GM12891 (cell line): ENCODE results near the gene OR8B4.
"Not testable (repeated sequence)": the region's sequence is repeated elsewhere in the genome, so short reads cannot be mapped to it uniquely, and the experiment has no call there.

Source experiments
- DNase-seq: peaks from one replicate; pipeline ENCODE4 v3.0.0; 2011; ENCODE audit warnings: low spot score; ENCODE audit not compliant: insufficient read length
- FAIRE-seq: peaks from 2 replicates; lab custom pipeline; 2011; peaks lifted over from hg19 to GRCh38; lab: Jason Lieb, UNC
- PAX5 ChIP-seq: IDR thresholded peaks from 2 replicates; pipeline ENCODE4 v1.6.1; 2011; ENCODE audit warnings: low read length, moderate library complexity, mild to moderate bottlenecking; ENCODE audit not compliant: insufficient read depth, severe bottlenecking
- POLR2A ChIP-seq: IDR thresholded peaks from 2 replicates; pipeline ENCODE4 v1.6.1; 2011; ENCODE audit warnings: low read depth, low read length, control low read depth
- POLR2AphosphoS5 ChIP-seq: IDR thresholded peaks from 2 replicates; pipeline ENCODE4 v1.6.1; 2011; ENCODE audit warnings: low read depth, low read length, control low read depth
- POU2F2 ChIP-seq: IDR thresholded peaks from 2 replicates; pipeline ENCODE4 v1.6.1; 2011; ENCODE audit warnings: low read depth, mild to moderate bottlenecking, control low read depth, low read length, moderate library complexity
- SPI1 ChIP-seq: IDR thresholded peaks from 2 replicates; pipeline ENCODE4 v1.6.1; 2011; ENCODE audit warnings: low read depth, low read length, control low read depth
- TAF1 ChIP-seq: IDR thresholded peaks from 2 replicates; pipeline ENCODE4 v1.6.1; 2011; ENCODE audit warnings: low read depth, low read length, control low read depth

Gene OR8B4

DNA sequence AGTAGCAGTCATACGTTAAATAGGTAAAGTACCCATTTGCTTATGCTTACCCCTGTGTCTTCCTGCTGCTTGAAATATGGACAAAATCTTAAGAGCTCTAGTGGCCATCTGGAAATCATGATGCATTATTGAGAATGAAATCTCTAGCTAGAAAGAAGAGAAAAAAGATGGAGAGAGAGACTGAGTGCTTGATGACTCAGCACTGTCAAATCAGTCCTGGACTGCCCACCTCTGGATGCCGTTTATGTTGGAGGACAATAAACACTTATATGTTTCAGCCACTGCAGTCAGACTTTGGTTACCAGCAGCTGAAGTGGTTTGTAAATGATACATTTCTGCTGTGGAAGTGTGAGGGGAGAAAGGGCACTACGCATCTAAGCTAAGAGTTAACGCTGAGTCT is 3.6 kb downstream of the OR8B4 start:
- no peak for FAIRE-seq
- DNase-seq, result no peak
- TF ChIP-seq POLR2AphosphoS5 (no peak), POU2F2 (no peak), PAX5 (no peak), POLR2A (no peak), SPI1 (no peak), TAF1 (no peak)

DNA sequence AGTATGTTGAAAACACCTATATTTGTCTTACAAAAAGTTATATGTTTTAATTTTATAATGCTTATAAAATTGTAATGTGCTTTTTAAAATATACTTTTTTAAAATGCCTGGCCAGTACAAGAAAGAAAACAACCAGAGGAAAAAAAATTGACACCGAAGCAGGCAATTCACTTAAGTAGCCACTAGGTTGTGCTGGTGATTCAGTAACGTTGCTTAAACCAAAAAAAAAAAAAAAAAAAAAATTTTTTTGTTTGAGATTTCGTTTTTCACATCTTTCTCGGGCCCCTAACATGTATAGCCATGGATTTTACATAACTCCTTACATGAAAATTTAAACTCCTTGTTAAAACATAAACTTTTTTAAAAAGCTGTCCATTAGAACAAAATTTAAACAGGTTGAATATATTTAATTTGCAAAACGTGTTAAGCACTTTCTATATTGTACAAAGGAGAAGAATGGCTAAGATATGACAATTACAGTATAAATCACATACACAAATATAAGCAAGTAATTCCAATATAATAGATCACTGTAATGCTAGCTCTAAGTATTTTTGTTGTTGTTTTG is 9.2 kb downstream of the OR8B4 start:
- FAIRE-seq, result no peak
- no peak for TF ChIP-seq TAF1
- no peak for TF ChIP-seq PAX5
- no peak for TF ChIP-seq SPI1
- TF ChIP-seq POLR2A, result no peak
- no peak for TF ChIP-seq POLR2AphosphoS5
- TF ChIP-seq POU2F2, result no peak
- no peak for DNase-seq

DNA sequence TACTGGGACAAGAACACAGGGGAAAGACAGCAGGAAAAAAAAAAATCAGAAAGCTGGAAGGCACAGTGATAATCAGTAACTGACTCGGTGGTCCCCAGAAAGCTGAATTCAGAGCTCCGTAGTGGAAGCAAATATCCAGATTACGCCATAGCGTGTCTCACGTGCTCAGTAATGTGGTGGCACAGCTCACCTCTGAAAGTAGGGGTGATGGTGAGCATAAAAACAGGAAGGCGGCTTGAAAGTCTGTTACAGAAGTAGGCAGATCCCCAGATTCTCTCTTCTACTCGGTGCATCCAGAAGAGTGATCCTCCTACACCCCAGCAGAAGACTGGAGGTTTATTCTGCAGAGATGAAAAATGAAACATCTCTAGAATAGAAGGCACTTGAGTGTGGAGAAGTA is 14.8 kb downstream of the OR8B4 start:
- DNase-seq (no peak), FAIRE-seq (no peak)
- TF ChIP-seq TAF1 (no peak), POLR2AphosphoS5 (no peak), POLR2A (no peak), POU2F2 (no peak), SPI1 (no peak), PAX5 (no peak)

DNA sequence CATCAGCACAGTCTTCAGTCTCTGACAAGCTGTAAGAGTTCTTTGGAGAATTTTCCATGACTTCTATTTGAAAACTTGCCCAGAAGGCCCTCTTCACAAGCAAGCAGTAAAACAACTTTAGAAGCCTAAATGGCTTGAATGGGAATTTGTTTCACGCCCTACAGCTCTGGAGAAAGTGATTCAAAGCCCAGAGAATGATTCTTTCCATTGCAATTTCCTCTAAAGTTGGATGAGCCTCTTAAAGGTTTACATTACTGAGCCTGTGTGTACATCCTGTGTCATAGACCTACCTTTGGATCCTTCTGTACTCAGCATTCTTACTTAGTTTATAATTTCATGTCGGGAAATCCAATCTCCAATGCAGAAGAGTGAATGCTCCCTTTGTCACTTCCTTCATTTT is 19.1 kb downstream of the OR8B4 start:
- no peak for DNase-seq
- no peak for FAIRE-seq
- no peak for TF ChIP-seq TAF1
- TF ChIP-seq POLR2A, result no peak
- no peak for TF ChIP-seq SPI1
- TF ChIP-seq PAX5, result no peak
- TF ChIP-seq POU2F2, result no peak
- TF ChIP-seq POLR2AphosphoS5, result no peak

DNA sequence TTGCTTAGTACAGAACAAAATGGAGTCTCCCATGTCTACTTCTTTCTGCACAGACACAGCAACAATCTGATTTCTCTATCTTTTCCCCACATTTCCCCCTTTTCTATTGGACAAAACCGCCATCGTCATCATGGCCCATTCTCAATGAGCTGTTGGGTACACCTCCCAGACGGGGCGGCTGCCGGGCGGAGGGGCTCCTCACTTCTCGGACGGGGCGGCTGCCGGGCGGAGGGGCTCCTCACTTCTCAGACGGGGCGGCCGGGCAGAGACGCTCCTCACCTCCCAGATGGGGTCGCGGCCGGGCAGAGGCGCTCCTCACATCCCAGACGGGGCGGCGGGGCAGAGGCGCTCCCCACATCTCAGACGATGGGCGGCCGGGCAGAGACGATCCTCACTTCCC is 21.5 kb downstream of the OR8B4 start:
- DNase-seq, FAIRE-seq: not testable (repeated sequence)

DNA sequence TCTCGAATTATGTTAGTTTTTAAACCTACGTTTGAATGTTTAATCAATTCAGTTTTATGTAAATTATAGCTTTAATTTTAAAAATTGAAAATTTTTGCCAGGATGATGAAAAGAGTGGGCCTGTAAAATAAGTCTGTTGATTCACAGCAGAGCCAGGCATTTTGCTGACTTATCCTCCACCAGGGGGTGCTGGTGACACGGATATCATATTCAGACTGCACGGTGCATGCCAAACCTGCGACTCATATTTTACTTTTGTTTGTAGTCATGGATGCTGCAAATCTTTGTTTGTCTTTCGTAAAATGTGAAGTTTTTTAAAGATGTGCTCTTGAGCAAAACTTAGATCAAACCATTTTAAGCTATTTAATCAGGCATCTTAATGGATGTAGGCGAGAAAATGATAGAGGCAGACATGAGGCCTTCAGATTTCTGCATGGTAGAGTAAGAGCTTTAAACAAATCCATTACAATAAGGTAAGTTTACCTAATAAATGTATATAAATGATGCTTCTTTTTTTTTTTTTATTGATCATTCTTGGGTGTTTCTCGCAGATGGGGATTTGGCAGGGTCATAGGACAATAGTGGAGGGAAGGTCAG is 22.2 kb downstream of the OR8B4 start:
- FAIRE-seq (peak; percentile 80), DNase-seq (peak; percentile 39)
- TF ChIP-seq POLR2A, result no peak
- TF ChIP-seq SPI1, result no peak
- no peak for TF ChIP-seq TAF1
- no peak for TF ChIP-seq POU2F2
- TF ChIP-seq PAX5, result no peak
- TF ChIP-seq POLR2AphosphoS5, result no peak

DNA sequence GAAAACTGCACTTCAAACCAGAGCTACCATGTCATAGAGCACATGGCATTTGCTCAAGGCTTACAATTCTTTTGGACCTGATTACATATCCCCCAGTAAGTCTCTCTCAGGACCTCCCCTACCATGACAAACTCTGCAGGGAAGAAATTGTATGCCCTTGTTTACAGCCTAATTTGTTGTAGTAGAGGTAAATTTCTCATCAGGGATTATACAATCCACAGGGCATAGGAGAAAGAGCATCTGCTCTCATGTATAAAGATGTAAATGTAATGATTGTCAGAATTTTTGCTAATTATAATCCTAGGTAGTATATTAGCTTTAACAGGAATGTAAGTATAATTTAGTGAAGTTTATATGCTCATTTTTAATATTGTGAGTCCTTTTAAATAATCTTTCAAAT is 25.7 kb downstream of the OR8B4 start, which contains the start of gene OR8B3:
OR8B3 (minus strand) TSS at position 101 of the 400 bp plus-strand sequence. CDS start 1,673 bp downstream, outside the sequence.
- FAIRE-seq (no peak), DNase-seq (no peak)

DNA sequence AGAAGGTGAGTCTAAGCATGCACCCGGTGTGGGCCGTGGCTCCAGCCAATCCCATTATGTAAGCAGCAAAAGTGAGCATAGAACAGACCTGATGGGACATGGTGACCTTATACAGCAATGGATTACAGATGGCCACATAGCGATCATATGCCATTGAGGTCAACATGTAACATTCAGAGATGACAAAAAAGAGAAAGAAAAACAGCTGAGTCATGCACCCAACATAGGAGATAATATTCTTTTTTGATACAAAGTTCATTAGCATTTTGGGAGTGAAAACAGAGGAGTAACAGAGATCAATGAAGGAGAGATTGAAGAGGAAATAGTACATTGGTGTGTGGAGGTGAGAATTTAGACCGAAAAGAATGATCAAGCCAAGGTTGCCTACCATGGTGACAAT is 27.8 kb downstream of the OR8B4 start:
- FAIRE-seq, DNase-seq: not testable (repeated sequence)

More for the DNA sequence above, 25.7 kb downstream of the OR8B4 start, which contains the start of gene OR8B3:
- TF ChIP-seq POLR2A, result no peak
- no peak for TF ChIP-seq TAF1
- no peak for TF ChIP-seq POLR2AphosphoS5
- TF ChIP-seq SPI1, result no peak
- no peak for TF ChIP-seq POU2F2
- TF ChIP-seq PAX5, result no peak

DNA sequence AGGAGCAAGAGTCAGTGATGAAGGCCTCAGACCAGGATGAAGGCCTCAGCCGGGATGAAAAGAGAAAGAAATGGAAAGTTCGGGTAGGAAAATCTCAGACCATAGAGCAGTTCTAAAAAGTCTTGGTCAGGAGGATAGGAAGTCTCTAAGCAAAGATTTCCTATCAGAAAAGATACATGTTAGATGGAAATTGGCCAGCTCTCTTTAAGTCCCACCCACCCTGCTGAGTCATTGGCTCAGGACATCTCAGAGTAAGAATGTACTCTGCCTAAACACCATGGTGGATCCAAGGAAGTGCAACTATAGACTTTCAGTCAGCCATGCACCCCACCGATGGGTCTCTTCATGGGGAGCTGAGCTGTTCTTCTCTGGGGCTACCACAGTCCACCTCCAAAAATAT is 30.3 kb downstream of the OR8B4 start:
- no peak for FAIRE-seq
- no peak for DNase-seq
- no peak for TF ChIP-seq PAX5
- TF ChIP-seq POLR2A, result no peak
- TF ChIP-seq POLR2AphosphoS5, result no peak
- no peak for TF ChIP-seq TAF1
- no peak for TF ChIP-seq POU2F2
- TF ChIP-seq SPI1, result no peak

DNA sequence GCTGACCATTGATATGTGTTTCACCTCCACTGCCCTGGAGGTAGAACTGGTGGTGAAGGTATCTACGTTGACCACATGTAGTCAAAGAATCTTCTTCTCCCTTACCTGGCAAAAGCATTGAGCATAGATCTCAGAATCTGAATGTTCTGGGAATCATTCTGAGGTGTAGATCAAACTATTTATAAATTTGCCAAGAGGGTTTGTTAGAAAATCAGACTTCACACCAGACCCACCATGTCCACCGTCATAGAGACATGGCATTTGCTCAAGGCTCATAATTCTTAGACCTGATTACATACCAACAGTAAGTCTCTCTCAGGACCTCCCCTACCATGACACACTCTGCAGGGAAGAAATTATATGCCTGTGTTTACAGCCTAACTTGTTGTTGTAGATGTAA is 40.3 kb downstream of the OR8B4 start, which contains the start of gene OR8B2:
OR8B2 (minus strand) TSS at position 101 of the 400 bp plus-strand sequence. CDS start 1,156 bp downstream, outside the sequence.
- DNase-seq, result no peak
- TF ChIP-seq PAX5 (no peak), POLR2A (no peak), TAF1 (no peak), POLR2AphosphoS5 (no peak), SPI1 (no peak)
- FAIRE-seq, result no peak

DNA sequence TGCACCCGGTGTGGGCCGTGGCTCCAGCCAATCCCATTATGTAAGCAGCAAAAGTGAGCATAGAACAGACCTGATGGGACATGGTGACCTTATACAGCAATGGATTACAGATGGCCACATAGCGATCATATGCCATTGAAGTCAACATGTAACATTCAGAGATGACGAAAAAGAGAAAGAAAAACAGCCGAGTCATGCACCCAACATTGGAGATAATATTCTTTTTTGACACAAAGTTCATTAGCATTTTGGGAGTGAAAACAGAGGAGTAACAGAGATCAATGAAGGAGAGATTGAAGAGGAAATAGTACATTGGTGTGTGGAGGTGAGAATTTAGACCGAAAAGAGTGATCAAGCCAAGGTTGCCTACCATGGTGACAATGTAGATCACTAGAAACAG is 41.8 kb downstream of the OR8B4 start:
- not testable (repeated sequence) for FAIRE-seq, DNase-seq
